Activated T-helper 2 cell treated with anti-CD3 and anti-CD28 coated beads, Interferon-gamma antibody, Interleukin-2, Interleukin-4, amounts not matched to agents 10 μg/mL and 5 μg/mL and 100 μg/mL, durations not matched to agents 14 hours and 24 hours and 36 hours (primary cell): ENCODE measurements around the gene STMN3. TPM values are rescaled to one million over a fixed set of nuclear protein-coding genes. Genes with fewer than 3 reads are reported as not detected.
"Not testable (repeated sequence)": the region's sequence is repeated elsewhere in the genome, so short reads cannot be mapped to it uniquely, and the experiment has no call there.

Experiments
- DNase-seq: peaks from one replicate; pipeline ENCODE4 v3.0.0; 2021; ENCODE audit warnings: low spot score
- H3K27ac Mint-ChIP-seq: one replicate; pipeline ENCODE4 v1.8.0; 2021; ENCODE audit warnings: mixed read lengths
- H3K27me3 Mint-ChIP-seq: one replicate; pipeline ENCODE4 v1.8.0; 2021; ENCODE audit warnings: low read depth, mixed read lengths
- H3K36me3 Mint-ChIP-seq: one replicate; pipeline ENCODE4 v1.8.0; 2021; ENCODE audit warnings: low read depth, mixed read lengths
- H3K4me1 Mint-ChIP-seq: one replicate; pipeline ENCODE4 v1.8.0; 2021; ENCODE audit warnings: low read depth, mixed read lengths
- H3K4me3 Mint-ChIP-seq: one replicate; pipeline ENCODE4 v1.8.0; 2021; ENCODE audit warnings: low read depth, mild to moderate bottlenecking, moderate library complexity, mixed read lengths
- H3K9me3 Mint-ChIP-seq: one replicate; pipeline ENCODE4 v1.8.0; 2021; ENCODE audit warnings: mixed read lengths
- intact Hi-C: fragments of 100-400 bp; cut with micrococcal nuclease; formaldehyde crosslinking; loops from one replicate; pipeline ENCODE4 v1.15.1; 2023
- total RNA-seq: library from RNA; stranded (reverse); gene quantifications from 2 replicates; pipeline ENCODE4 v1.2.3, GENCODE V29; 2022

Gene STMN3
- total RNA-seq, 1 donor from 2014 or later: 7.1 TPM

- DNase-seq: no peak
- Mint-ChIP-seq H3K4me3 (no peak overlapping the region), H3K36me3 (peaks cover 31% of the 10 kb centered on the region), H3K27me3 (no peaks in the 10 kb centered on the region), H3K27ac (no peak overlapping the region), H3K4me1 (peaks cover 9% of the 10 kb centered on the region), H3K9me3 (no peaks in the 10 kb centered on the region)
- intact Hi-C loops: no loop called here
Measured at GRCh38 chr20:63663332-63664066, 10.3 kb upstream of the STMN3 start.

GRCh38 chr20:63662813-63663189, 9.6 kb upstream of the STMN3 start:
- no peak overlapping the region for H3K4me3 Mint-ChIP-seq
- H3K27me3 Mint-ChIP-seq: no peaks in the 10 kb centered on the region
- DNase-seq: no peak
- no peaks in the 10 kb centered on the region for H3K9me3 Mint-ChIP-seq
- no peak overlapping the region for H3K27ac Mint-ChIP-seq
- H3K4me1 Mint-ChIP-seq: peaks cover 9% of the 10 kb centered on the region
- intact Hi-C loops: no loop called here
- peaks cover 26% of the 10 kb centered on the region for H3K36me3 Mint-ChIP-seq

- H3K27ac Mint-ChIP-seq: no peak overlapping the region
- H3K9me3 Mint-ChIP-seq: no peaks in the 10 kb centered on the region
- H3K4me3 Mint-ChIP-seq: no peak overlapping the region
- no peaks in the 10 kb centered on the region for H3K27me3 Mint-ChIP-seq
- peaks cover 22% of the 10 kb centered on the region for H3K36me3 Mint-ChIP-seq
- H3K4me1 Mint-ChIP-seq: peaks cover 9% of the 10 kb centered on the region
- intact Hi-C loops: no loop called here
- DNase-seq: no peak
Measured at GRCh38 chr20:63661959-63662812, 9.0 kb upstream of the STMN3 start.

- peaks cover 9% of the 10 kb centered on the region for H3K4me1 Mint-ChIP-seq
- intact Hi-C loops: no loop called here
- no peak overlapping the region for H3K27ac Mint-ChIP-seq
- H3K9me3 Mint-ChIP-seq: no peaks in the 10 kb centered on the region
- H3K36me3 Mint-ChIP-seq: peaks cover 18% of the 10 kb centered on the region
- no peak overlapping the region for H3K4me3 Mint-ChIP-seq
- no peaks in the 10 kb centered on the region for H3K27me3 Mint-ChIP-seq
- DNase-seq: no peak
Measured at GRCh38 chr20:63661108-63661507, 7.9 kb upstream of the STMN3 start.

- no peaks in the 10 kb centered on the region for H3K9me3 Mint-ChIP-seq
- peaks cover 14% of the 10 kb centered on the region for H3K36me3 Mint-ChIP-seq
- H3K4me3 Mint-ChIP-seq: peak overlapping the region; percentile 42
- H3K27me3 Mint-ChIP-seq: no peaks in the 10 kb centered on the region
- H3K4me1 Mint-ChIP-seq: peaks cover 9% of the 10 kb centered on the region
- no peak overlapping the region for H3K27ac Mint-ChIP-seq
- DNase-seq: no peak
- intact Hi-C loops: no loop called here
Measured at GRCh38 chr20:63660622-63661021, 7.4 kb upstream of the STMN3 start.

- H3K4me1 Mint-ChIP-seq, H3K27ac Mint-ChIP-seq, intact Hi-C loops, DNase-seq, H3K27me3 Mint-ChIP-seq, H3K9me3 Mint-ChIP-seq: not testable (repeated sequence)
- Mint-ChIP-seq H3K4me3 (peak overlapping the region; percentile 92), H3K36me3 (peaks cover 14% of the 10 kb centered on the region)
Measured at GRCh38 chr20:63660174-63660573, 7.0 kb upstream of the STMN3 start.

GRCh38 chr20:63659370-63659769, 6.1 kb upstream of the STMN3 start:
- Mint-ChIP-seq H3K4me1 (peaks cover 13% of the 10 kb centered on the region), H3K27me3 (peaks cover 4% of the 10 kb centered on the region), H3K4me3 (peak overlapping the region; percentile 92), H3K9me3 (no peaks in the 10 kb centered on the region), H3K36me3 (peaks cover 14% of the 10 kb centered on the region), H3K27ac (no peak overlapping the region)
- intact Hi-C loops: loop anchor here (5.0 kb wide), 1 partner anchor 323 kb away; the partner anchor contains the start of gene PRPF6
- no peak for DNase-seq

- peak overlapping the region; percentile 92 for H3K4me3 Mint-ChIP-seq
- H3K4me1 Mint-ChIP-seq: peaks cover 17% of the 10 kb centered on the region
- H3K27ac Mint-ChIP-seq: peak overlapping the region; percentile 86
- no peaks in the 10 kb centered on the region for H3K9me3 Mint-ChIP-seq
- H3K36me3 Mint-ChIP-seq: peaks cover 14% of the 10 kb centered on the region
- peaks cover 4% of the 10 kb centered on the region for H3K27me3 Mint-ChIP-seq
- intact Hi-C loops: loop anchor here (1.0 to 5.0 kb wide), 3 partner anchors 30 to 324 kb away; partner anchors contain the start of genes ARFRP1 and PRPF6
- DNase-seq: no peak
Measured at GRCh38 chr20:63658749-63659187, 5.5 kb upstream of the STMN3 start.

- DNase-seq: peak; percentile 87
- Mint-ChIP-seq H3K27me3 (peaks cover 4% of the 10 kb centered on the region), H3K36me3 (peaks cover 14% of the 10 kb centered on the region), H3K4me3 (peak within 1 kb of the TSS; percentile 92), H3K27ac (peak within 1 kb of the TSS; percentile 86), H3K9me3 (no peaks in the 10 kb centered on the region), H3K4me1 (peaks cover 18% of the 10 kb centered on the region)
- intact Hi-C loops: loop anchor here (1.0 to 5.0 kb wide), 3 partner anchors 30 to 324 kb away; partner anchors contain the start of genes ARFRP1 and PRPF6
Measured at GRCh38 chr20:63657937-63658748, 4.9 kb upstream of the STMN3 start, which contains the start of gene RTEL1. RTEL1 (plus strand) TSS chr20:63658312; CDS start chr20:63659403, 1,091 bp downstream.

- no peak for DNase-seq
- Mint-ChIP-seq H3K36me3 (peaks cover 12% of the 10 kb centered on the region), H3K27ac (peak overlapping the region; percentile 86), H3K4me3 (peak overlapping the region; percentile 92), H3K9me3 (no peaks in the 10 kb centered on the region), H3K4me1 (peaks cover 18% of the 10 kb centered on the region), H3K27me3 (peaks cover 4% of the 10 kb centered on the region)
- intact Hi-C loops: loop anchor here (5.0 kb wide), 1 partner anchor 325 kb away; the partner anchor contains the start of gene PRPF6
Measured at GRCh38 chr20:63657260-63657936, 4.2 kb upstream of the STMN3 start.

- Mint-ChIP-seq H3K36me3 (peaks cover 9% of the 10 kb centered on the region), H3K9me3 (no peaks in the 10 kb centered on the region), H3K27ac (no peak overlapping the region), H3K27me3 (peaks cover 7% of the 10 kb centered on the region), H3K4me3 (peak overlapping the region; percentile 92), H3K4me1 (peaks cover 20% of the 10 kb centered on the region)
- no peak for DNase-seq
- intact Hi-C loops: loop anchor here (5.0 kb wide), 1 partner anchor 326 kb away; the partner anchor contains the start of gene PRPF6
Measured at GRCh38 chr20:63656451-63656850, 3.2 kb upstream of the STMN3 start.
